Measurements from ENCODE around the gene NGEF.

DNA sequence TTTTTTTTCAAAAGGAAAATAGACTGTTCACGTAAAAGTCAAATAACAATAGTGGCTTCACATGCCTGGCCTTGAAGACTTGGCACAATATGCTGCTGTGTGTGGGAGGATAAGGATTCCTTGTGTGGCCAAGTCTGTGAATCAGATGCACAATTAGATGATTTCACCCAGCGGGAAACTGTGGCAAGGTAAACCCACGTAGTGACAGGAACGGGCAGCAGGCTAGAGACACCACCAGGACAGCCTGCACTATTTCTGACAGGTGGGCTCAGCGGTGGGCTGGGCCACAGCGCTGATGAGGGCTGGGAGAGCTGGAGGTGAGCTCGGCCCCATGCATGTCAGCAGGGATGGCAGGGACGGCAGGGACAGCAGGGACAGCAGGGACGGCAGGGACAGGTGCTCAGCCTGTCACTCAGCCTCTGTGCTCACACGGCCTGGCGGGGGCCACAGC is 121.4 kb downstream of the NGEF start:
- TF ChIP-seq POLR2A (IDR thresholded peaks at IDR 0.05) = no peak
- TF ChIP-seq, protein P1, sequence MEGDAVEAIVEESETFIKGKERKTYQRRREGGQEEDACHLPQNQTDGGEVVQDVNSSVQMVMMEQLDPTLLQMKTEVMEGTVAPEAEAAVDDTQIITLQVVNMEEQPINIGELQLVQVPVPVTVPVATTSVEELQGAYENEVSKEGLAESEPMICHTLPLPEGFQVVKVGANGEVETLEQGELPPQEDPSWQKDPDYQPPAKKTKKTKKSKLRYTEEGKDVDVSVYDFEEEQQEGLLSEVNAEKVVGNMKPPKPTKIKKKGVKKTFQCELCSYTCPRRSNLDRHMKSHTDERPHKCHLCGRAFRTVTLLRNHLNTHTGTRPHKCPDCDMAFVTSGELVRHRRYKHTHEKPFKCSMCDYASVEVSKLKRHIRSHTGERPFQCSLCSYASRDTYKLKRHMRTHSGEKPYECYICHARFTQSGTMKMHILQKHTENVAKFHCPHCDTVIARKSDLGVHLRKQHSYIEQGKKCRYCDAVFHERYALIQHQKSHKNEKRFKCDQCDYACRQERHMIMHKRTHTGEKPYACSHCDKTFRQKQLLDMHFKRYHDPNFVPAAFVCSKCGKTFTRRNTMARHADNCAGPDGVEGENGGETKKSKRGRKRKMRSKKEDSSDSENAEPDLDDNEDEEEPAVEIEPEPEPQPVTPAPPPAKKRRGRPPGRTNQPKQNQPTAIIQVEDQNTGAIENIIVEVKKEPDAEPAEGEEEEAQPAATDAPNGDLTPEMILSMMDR (IDR thresholded peaks at IDR 0.05) = no peak
